ENCODE measurements around the gene KRTCAP2. TPM values are rescaled to one million over a fixed set of nuclear protein-coding genes. Genes with fewer than 3 reads are reported as not detected.

KRTCAP2 gene
- total and polyA plus RNA-seq, 10 of the 15 experiments (the other 5 are each of a cell fraction or from before 2014, with no cell fraction given), result 61.3 to 238 (median 141) TPM

- TF ChIP-seq, protein P1, sequence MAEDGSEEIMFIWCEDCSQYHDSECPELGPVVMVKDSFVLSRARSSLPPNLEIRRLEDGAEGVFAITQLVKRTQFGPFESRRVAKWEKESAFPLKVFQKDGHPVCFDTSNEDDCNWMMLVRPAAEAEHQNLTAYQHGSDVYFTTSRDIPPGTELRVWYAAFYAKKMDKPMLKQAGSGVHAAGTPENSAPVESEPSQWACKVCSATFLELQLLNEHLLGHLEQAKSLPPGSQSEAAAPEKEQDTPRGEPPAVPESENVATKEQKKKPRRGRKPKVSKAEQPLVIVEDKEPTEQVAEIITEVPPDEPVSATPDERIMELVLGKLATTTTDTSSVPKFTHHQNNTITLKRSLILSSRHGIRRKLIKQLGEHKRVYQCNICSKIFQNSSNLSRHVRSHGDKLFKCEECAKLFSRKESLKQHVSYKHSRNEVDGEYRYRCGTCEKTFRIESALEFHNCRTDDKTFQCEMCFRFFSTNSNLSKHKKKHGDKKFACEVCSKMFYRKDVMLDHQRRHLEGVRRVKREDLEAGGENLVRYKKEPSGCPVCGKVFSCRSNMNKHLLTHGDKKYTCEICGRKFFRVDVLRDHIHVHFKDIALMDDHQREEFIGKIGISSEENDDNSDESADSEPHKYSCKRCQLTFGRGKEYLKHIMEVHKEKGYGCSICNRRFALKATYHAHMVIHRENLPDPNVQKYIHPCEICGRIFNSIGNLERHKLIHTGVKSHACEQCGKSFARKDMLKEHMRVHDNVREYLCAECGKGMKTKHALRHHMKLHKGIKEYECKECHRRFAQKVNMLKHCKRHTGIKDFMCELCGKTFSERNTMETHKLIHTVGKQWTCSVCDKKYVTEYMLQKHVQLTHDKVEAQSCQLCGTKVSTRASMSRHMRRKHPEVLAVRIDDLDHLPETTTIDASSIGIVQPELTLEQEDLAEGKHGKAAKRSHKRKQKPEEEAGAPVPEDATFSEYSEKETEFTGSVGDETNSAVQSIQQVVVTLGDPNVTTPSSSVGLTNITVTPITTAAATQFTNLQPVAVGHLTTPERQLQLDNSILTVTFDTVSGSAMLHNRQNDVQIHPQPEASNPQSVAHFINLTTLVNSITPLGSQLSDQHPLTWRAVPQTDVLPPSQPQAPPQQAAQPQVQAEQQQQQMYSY (CRISPR knock-in tag; IDR thresholded peaks at IDR 0.05), result no peak
- TF ChIP-seq KLF5 (IDR thresholded peaks at IDR 0.05; ENCODE audit: partially characterized antibody), result no peak
- TF ChIP-seq, protein P2, sequence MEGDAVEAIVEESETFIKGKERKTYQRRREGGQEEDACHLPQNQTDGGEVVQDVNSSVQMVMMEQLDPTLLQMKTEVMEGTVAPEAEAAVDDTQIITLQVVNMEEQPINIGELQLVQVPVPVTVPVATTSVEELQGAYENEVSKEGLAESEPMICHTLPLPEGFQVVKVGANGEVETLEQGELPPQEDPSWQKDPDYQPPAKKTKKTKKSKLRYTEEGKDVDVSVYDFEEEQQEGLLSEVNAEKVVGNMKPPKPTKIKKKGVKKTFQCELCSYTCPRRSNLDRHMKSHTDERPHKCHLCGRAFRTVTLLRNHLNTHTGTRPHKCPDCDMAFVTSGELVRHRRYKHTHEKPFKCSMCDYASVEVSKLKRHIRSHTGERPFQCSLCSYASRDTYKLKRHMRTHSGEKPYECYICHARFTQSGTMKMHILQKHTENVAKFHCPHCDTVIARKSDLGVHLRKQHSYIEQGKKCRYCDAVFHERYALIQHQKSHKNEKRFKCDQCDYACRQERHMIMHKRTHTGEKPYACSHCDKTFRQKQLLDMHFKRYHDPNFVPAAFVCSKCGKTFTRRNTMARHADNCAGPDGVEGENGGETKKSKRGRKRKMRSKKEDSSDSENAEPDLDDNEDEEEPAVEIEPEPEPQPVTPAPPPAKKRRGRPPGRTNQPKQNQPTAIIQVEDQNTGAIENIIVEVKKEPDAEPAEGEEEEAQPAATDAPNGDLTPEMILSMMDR (IDR thresholded peaks at IDR 0.05 in 2 of 3, conservative IDR thresholded peaks at IDR 0.05 in 1 of 3; ENCODE audit: control insufficient read depth in 2 of 3, extremely low read depth in 1 of 3, insufficient read depth in 1 of 3, low read depth in 3 of 3, low read length in 3 of 3), result peak; percentile 88 to 97 (median 92)
- no peak for TF ChIP-seq YBX1 (IDR thresholded peaks at IDR 0.05)
- no peak for TF ChIP-seq ZNF622 (IDR thresholded peaks at IDR 0.05)
- TF ChIP-seq SRF (IDR thresholded peaks at IDR 0.05; ENCODE audit: low read depth in 2 of 2, low read length in 2 of 2), result no peak
- TF ChIP-seq CHD1 (IDR thresholded peaks at IDR 0.05; ENCODE audit: low read depth, low read length), result no peak
- TF ChIP-seq FOXK2 (IDR thresholded peaks at IDR 0.05), result no peak
- TF ChIP-seq TAF1 (IDR thresholded peaks at IDR 0.05; ENCODE audit: borderline replicate concordance, low read depth, low read length), result no peak
- TF ChIP-seq POLR2AphosphoS5 (IDR thresholded peaks at IDR 0.05; ENCODE audit: low read length), result no peak
- no peak for TF ChIP-seq RAD51 (IDR thresholded peaks at IDR 0.05)
- peak; percentile 40 to 45; a peak in 1 of 4 replicates for TF ChIP-seq IKZF2 (IDR thresholded peaks at IDR 0.05)
- no peak for TF ChIP-seq MEF2A (IDR thresholded peaks at IDR 0.05; ENCODE audit: insufficient read depth, low read depth, low read length)
- no peak for TF ChIP-seq SMAD1 (IDR thresholded peaks at IDR 0.05; ENCODE audit: low read depth, partially characterized antibody)
- TF ChIP-seq NFYA (IDR thresholded peaks at IDR 0.05; ENCODE audit: borderline replicate concordance, low read depth, low read length), result no peak
- TF ChIP-seq, protein P3, sequence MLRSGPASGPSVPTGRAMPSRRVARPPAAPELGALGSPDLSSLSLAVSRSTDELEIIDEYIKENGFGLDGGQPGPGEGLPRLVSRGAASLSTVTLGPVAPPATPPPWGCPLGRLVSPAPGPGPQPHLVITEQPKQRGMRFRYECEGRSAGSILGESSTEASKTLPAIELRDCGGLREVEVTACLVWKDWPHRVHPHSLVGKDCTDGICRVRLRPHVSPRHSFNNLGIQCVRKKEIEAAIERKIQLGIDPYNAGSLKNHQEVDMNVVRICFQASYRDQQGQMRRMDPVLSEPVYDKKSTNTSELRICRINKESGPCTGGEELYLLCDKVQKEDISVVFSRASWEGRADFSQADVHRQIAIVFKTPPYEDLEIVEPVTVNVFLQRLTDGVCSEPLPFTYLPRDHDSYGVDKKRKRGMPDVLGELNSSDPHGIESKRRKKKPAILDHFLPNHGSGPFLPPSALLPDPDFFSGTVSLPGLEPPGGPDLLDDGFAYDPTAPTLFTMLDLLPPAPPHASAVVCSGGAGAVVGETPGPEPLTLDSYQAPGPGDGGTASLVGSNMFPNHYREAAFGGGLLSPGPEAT (IDR thresholded peaks at IDR 0.05; ENCODE audit: low read depth), result no peak
- TF ChIP-seq ZBED1 (IDR thresholded peaks at IDR 0.05; ENCODE audit: borderline replicate concordance), result no peak
- no peak for TF ChIP-seq SMAD5 (IDR thresholded peaks at IDR 0.05; ENCODE audit: low read depth)
- TF ChIP-seq, protein P4, sequence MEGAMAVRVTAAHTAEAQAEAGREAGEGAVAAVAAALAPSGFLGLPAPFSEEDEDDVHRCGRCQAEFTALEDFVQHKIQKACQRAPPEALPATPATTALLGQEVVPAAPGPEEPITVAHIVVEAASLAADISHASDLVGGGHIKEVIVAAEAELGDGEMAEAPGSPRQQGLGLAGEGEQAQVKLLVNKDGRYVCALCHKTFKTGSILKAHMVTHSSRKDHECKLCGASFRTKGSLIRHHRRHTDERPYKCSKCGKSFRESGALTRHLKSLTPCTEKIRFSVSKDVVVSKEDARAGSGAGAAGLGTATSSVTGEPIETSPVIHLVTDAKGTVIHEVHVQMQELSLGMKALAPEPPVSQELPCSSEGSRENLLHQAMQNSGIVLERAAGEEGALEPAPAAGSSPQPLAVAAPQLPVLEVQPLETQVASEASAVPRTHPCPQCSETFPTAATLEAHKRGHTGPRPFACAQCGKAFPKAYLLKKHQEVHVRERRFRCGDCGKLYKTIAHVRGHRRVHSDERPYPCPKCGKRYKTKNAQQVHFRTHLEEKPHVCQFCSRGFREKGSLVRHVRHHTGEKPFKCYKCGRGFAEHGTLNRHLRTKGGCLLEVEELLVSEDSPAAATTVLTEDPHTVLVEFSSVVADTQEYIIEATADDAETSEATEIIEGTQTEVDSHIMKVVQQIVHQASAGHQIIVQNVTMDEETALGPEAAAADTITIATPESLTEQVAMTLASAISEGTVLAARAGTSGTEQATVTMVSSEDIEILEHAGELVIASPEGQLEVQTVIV (IDR thresholded peaks at IDR 0.05; ENCODE audit: borderline replicate concordance, partially characterized antibody), result no peak
- no peak for TF ChIP-seq HCFC1 (IDR thresholded peaks at IDR 0.05; ENCODE audit: low read length)
- TF ChIP-seq SUZ12 (IDR thresholded peaks at IDR 0.05; ENCODE audit: unreplicated experiment), result no peak
Measured at GRCh38 chr1:155206891-155207805, 34.0 kb upstream of the KRTCAP2 start (continued).

All from GM12878 (cell line).